ENCODE results near the gene ATG2A. TPM values are rescaled to one million over a fixed set of nuclear protein-coding genes. Genes with fewer than 3 reads are reported as not detected.

The ATG2A gene
- total and polyA plus RNA-seq, 2 experiments from 2014 or later: 11.7 to 18.1 TPM

- DNase-seq (ENCODE audit: low spot score): peak; percentile 88
Observed at GRCh38 chr11:64888729-64889511, 28.1 kb downstream of the ATG2A start.

GRCh38 chr11:64888406-64888728 lies 28.6 kb downstream of the ATG2A start:
- Histone ChIP-seq H3K4me1 (ENCODE audit: insufficient read depth) (peaks cover 38% of the 10 kb centered on the region), H3K27me3 (no peaks in the 10 kb centered on the region), H4K20me1 (ENCODE audit: insufficient read depth, poor library complexity, severe bottlenecking) (no peaks in the 10 kb centered on the region), H3K9me3 (ENCODE audit: low read depth) (no peaks in the 10 kb centered on the region), H2AFZ (peak overlapping the region; percentile 60), H3K4me2 (peak overlapping the region; percentile 71), H3K79me2 (peaks cover 24% of the 10 kb centered on the region), H3K9me2 (replicated peaks; ENCODE audit: insufficient read depth) (no peaks in the 10 kb centered on the region), H3K36me3 (replicated peaks; ENCODE audit: insufficient read depth, low read depth) (no peaks in the 10 kb centered on the region), H3K27ac (peak overlapping the region; percentile 92), H3K4me3 (no peak overlapping the region)
- 62% methylated on average over 6 of the region's 8 CpGs for WGBS (ENCODE audit: low lambda C conversion rate, missing lambda C conversion rate)
- TF ChIP-seq EZH2 (IDR thresholded peaks at IDR 0.05; ENCODE audit: borderline replicate concordance): no peak
- no peak for TF ChIP-seq CTCF (IDR thresholded peaks at IDR 0.05; ENCODE audit: poor library complexity)
- no peak for TF ChIP-seq EZH2phosphoT487 (IDR thresholded peaks at IDR 0.05; ENCODE audit: low read depth, severe bottlenecking, unreplicated experiment)
- no peak for DNase-seq (ENCODE audit: low spot score)

More at GRCh38 chr11:64888729-64889511, 28.1 kb downstream of the ATG2A start:
- H3K4me1 ChIP-seq (ENCODE audit: insufficient read depth): peaks cover 43% of the 10 kb centered on the region
- H3K9me2 ChIP-seq (replicated peaks; ENCODE audit: insufficient read depth): no peaks in the 10 kb centered on the region
- peaks cover 24% of the 10 kb centered on the region for H3K79me2 ChIP-seq
- H3K27me3 ChIP-seq: no peaks in the 10 kb centered on the region
- no peak overlapping the region for H3K4me3 ChIP-seq
- H3K36me3 ChIP-seq (replicated peaks; ENCODE audit: insufficient read depth, low read depth): no peaks in the 10 kb centered on the region
- TF ChIP-seq EZH2phosphoT487 (IDR thresholded peaks at IDR 0.05; ENCODE audit: low read depth, severe bottlenecking, unreplicated experiment) (no peak), EZH2 (IDR thresholded peaks at IDR 0.05; ENCODE audit: borderline replicate concordance) (no peak), CTCF (IDR thresholded peaks at IDR 0.05; ENCODE audit: poor library complexity) (no peak)
- H3K4me2 ChIP-seq: peak overlapping the region; percentile 78
- WGBS (ENCODE audit: low lambda C conversion rate, missing lambda C conversion rate): 23% methylated on average over 8 of the region's 9 CpGs
- H4K20me1 ChIP-seq (ENCODE audit: insufficient read depth, poor library complexity, severe bottlenecking): no peaks in the 10 kb centered on the region
- H3K27ac ChIP-seq: peak overlapping the region; percentile 98
- H3K9me3 ChIP-seq (ENCODE audit: low read depth): no peaks in the 10 kb centered on the region
- no peak overlapping the region for H2AFZ ChIP-seq

- H3K27ac ChIP-seq: peak overlapping the region; percentile 92
- DNase-seq (ENCODE audit: low spot score): peak; percentile 89
- peaks cover 38% of the 10 kb centered on the region for H3K4me1 ChIP-seq (ENCODE audit: insufficient read depth)
- peak overlapping the region; percentile 60 for H2AFZ ChIP-seq
- no peaks in the 10 kb centered on the region for H3K27me3 ChIP-seq
- TF ChIP-seq EZH2 (IDR thresholded peaks at IDR 0.05; ENCODE audit: borderline replicate concordance): no peak
- peak; percentile 95 for TF ChIP-seq CTCF (IDR thresholded peaks at IDR 0.05; ENCODE audit: poor library complexity)
- no peak for TF ChIP-seq EZH2phosphoT487 (IDR thresholded peaks at IDR 0.05; ENCODE audit: low read depth, severe bottlenecking, unreplicated experiment)
- H4K20me1 ChIP-seq (ENCODE audit: insufficient read depth, poor library complexity, severe bottlenecking): no peaks in the 10 kb centered on the region
- H3K4me2 ChIP-seq: peak overlapping the region; percentile 71
- H3K79me2 ChIP-seq: peaks cover 21% of the 10 kb centered on the region
- H3K36me3 ChIP-seq (replicated peaks; ENCODE audit: insufficient read depth, low read depth): no peaks in the 10 kb centered on the region
- H3K9me2 ChIP-seq (replicated peaks; ENCODE audit: insufficient read depth): no peaks in the 10 kb centered on the region
- no peaks in the 10 kb centered on the region for H3K9me3 ChIP-seq (ENCODE audit: low read depth)
- H3K4me3 ChIP-seq: no peak overlapping the region
- WGBS (ENCODE audit: low lambda C conversion rate, missing lambda C conversion rate): 26% methylated on average over 21 of the region's 34 CpGs
Observed at GRCh38 chr11:64887757-64888405, 29.1 kb downstream of the ATG2A start.
